ENCODE measurements around the gene CA10.

GRCh38 chr17:52048137-52048898, 110.2 kb downstream of the CA10 start:
- TF ChIP-seq CTCF (IDR thresholded peaks at IDR 0.05), result no peak
- no peak for TF ChIP-seq POLR2A (IDR thresholded peaks at IDR 0.05)

All from right lobe of liver (tissue), 4 donors.